HepG2 (cell line): ENCODE data around the gene ATP8B4. TPM values are rescaled to one million over a fixed set of nuclear protein-coding genes. Genes with fewer than 3 reads are reported as not detected.

Source experiments
- ATAC-seq: fragments of 200-7000 bp; cut with Tn5 transposase; 3 replicates; pipeline ENCODE4 v1.9.1; 2020; ENCODE audit warnings: mild to moderate bottlenecking, moderate library complexity
- BruUV-seq: library from RNA; stranded (reverse); fragments of 400-500 nt; replicated peaks from 2 replicates; lab custom pipeline; 2021; lab: Mats Ljungman, UMichigan
- CTCF ChIA-PET: fragments of 300-600 bp; formaldehyde crosslinking; extraction: SDS; loops from one replicate; lab custom pipeline; 2021; ENCODE audit warnings: low total read pairs, inconsistent platforms, low intra/inter-chr PET ratio; lab: Yijun Ruan, JAX
- POLR2A ChIA-PET: fragments of 350-600 bp; sonication (Branson Sonifier 250); formaldehyde crosslinking; loops from one replicate; lab custom pipeline; 2020; ENCODE audit warnings: antibody characterized with exemption, inconsistent platforms; lab: Yijun Ruan, JAX
- DNase-seq: peaks from one replicate; pipeline ENCODE4 v3.0.0-alpha.2; 2015; ENCODE audit warnings: low spot score
- FAIRE-seq: peaks from 3 replicates; lab custom pipeline; 2011; peaks lifted over from hg19 to GRCh38; lab: Jason Lieb, UNC
- H2AFZ ChIP-seq: one replicate; pipeline ENCODE4 v1.6.1; 2011; ENCODE audit warnings: low read length, inconsistent platforms
- H3K27ac ChIP-seq: fragments of 300-600 bp; 3 replicates; pipeline ENCODE4 v1.8.0; 2011; ENCODE audit warnings: mixed run types, mild to moderate bottlenecking, mixed read lengths, low read length, inconsistent platforms; ENCODE audit not compliant: insufficient read depth; ENCODE audit errors: extremely low read length
- H3K27me3 ChIP-seq, 2 experiments: fragments of 200-600 bp in 1 of 2; 2 replicates in 1 of 2; 3 replicates in 1 of 2; pipeline versions ENCODE4 v1.6.0 to v1.8.0; 2011; ENCODE audit warnings: low read length in 2 of 2, mild to moderate bottlenecking in 2 of 2, moderate library complexity in 2 of 2, inconsistent platforms in 1 of 2; ENCODE audit not compliant: insufficient read depth in 2 of 2, control insufficient read depth in 1 of 2
- H3K36me3 ChIP-seq, 2 experiments: fragments of 200-600 bp in 1 of 2; replicated peaks in 1 of 2; 2 replicates in 1 of 2; 3 replicates in 1 of 2; pipeline versions ENCODE4 v1.5.1 to v1.8.0; 2011; ENCODE audit warnings: low read length in 2 of 2, inconsistent platforms in 1 of 2; ENCODE audit not compliant: insufficient read depth in 2 of 2, control insufficient read depth in 1 of 2
- H3K4me1 ChIP-seq: 2 replicates; pipeline ENCODE4 v1.5.1; 2012; ENCODE audit warnings: low read length, inconsistent platforms; ENCODE audit not compliant: insufficient read depth
- H3K4me2 ChIP-seq: 2 replicates; pipeline ENCODE4 v1.6.0; 2011; ENCODE audit warnings: low read depth, low read length, inconsistent platforms
- H3K4me3 ChIP-seq, 3 experiments: fragments of 200-600 bp in 1 of 3; sonication (generic), shearing (Covaris generic) in 1 of 3; replicated peaks in 1 of 3; 2 replicates each; pipeline ENCODE4 v1.5.1; 2011 to 2016; ENCODE audit warnings: low read length in 3 of 3, inconsistent platforms in 2 of 3, low read depth in 2 of 3, mild to moderate bottlenecking in 2 of 3, control low read depth in 1 of 3, mixed read lengths in 1 of 3; ENCODE audit not compliant: insufficient read depth in 1 of 3
- H3K79me2 ChIP-seq: one replicate; pipeline ENCODE4 v1.6.1; 2011; ENCODE audit warnings: low read length, inconsistent platforms; ENCODE audit not compliant: insufficient read depth
- H3K9ac ChIP-seq: 2 replicates; pipeline ENCODE4 v1.6.0; 2011; ENCODE audit warnings: mild to moderate bottlenecking, low read depth, low read length, inconsistent platforms; ENCODE audit not compliant: insufficient read depth
- H3K9me3 ChIP-seq: 2 replicates; pipeline ENCODE4 v1.5.1; 2012; ENCODE audit warnings: mild to moderate bottlenecking, low read length
- H4K20me1 ChIP-seq: 2 replicates; pipeline ENCODE4 v1.6.0; 2011; ENCODE audit warnings: inconsistent platforms, mild to moderate bottlenecking, low read length, moderate library complexity; ENCODE audit not compliant: insufficient read depth
- EEA1 ChIP-seq: sonication (generic); formaldehyde crosslinking; IDR thresholded peaks from 2 replicates; pipeline ENCODE4 v1.5.1; 2020; ENCODE audit warnings: mild to moderate bottlenecking, missing genetic modification reagents, borderline replicate concordance
- HOXA9 ChIP-seq: sonication (generic); formaldehyde crosslinking; IDR thresholded peaks from 2 replicates; pipeline ENCODE4 v1.8.1; 2022; ENCODE audit warnings: missing genetic modification reagents, mild to moderate bottlenecking, moderate library complexity, borderline replicate concordance
- LCORL ChIP-seq, 2 experiments: fragments of 450-650 bp in 1 of 2; sonication (generic) in 1 of 2; formaldehyde crosslinking in 1 of 2; IDR thresholded peaks; 2 replicates each; pipeline versions ENCODE4 v1.5.0 to v1.6.1; 2017 to 2020; ENCODE audit warnings: antibody characterized with exemption in 1 of 2, missing genetic modification reagents in 1 of 2
- MXI1 ChIP-seq: IDR thresholded peaks from 3 replicates; pipeline ENCODE4 v1.6.1; 2012; ENCODE audit warnings: low read depth, low read length, inconsistent platforms, borderline replicate concordance
- NONO ChIP-seq, 2 experiments: fragments of 450-650 bp in 1 of 2; sonication (generic) in 1 of 2; formaldehyde crosslinking in 1 of 2; IDR thresholded peaks in 1 of 2; conservative IDR thresholded peaks in 1 of 2; 2 replicates each; pipeline versions ENCODE4 v1.6.1 to v1.8.0; 2017 to 2022; ENCODE audit warnings: mild to moderate bottlenecking in 1 of 2, missing genetic modification reagents in 1 of 2, moderate library complexity in 1 of 2
- PHB2 ChIP-seq: fragments of 450-650 bp; IDR thresholded peaks from 2 replicates; pipeline ENCODE4 v1.6.1; 2018; ENCODE audit not compliant: partially characterized antibody
- SMARCE1 ChIP-seq: fragments of 450-650 bp; IDR thresholded peaks from 2 replicates; pipeline ENCODE4 v1.6.1; 2017; ENCODE audit warnings: borderline replicate concordance
- SNAI1 ChIP-seq: sonication (generic); formaldehyde crosslinking; IDR thresholded peaks from 2 replicates; pipeline ENCODE4 v1.5.0; 2020; ENCODE audit warnings: mild to moderate bottlenecking, missing genetic modification reagents, borderline replicate concordance
- SOX5 ChIP-seq: IDR thresholded peaks from 2 replicates; pipeline ENCODE4 v1.6.1; 2016; ENCODE audit warnings: borderline replicate concordance
- ZEB1 ChIP-seq: IDR thresholded peaks from 2 replicates; pipeline ENCODE4 v1.6.1; 2012; ENCODE audit warnings: mild to moderate bottlenecking, low read depth, inconsistent platforms; ENCODE audit not compliant: insufficient replicate concordance
- ZFP37 ChIP-seq: sonication (generic); formaldehyde crosslinking; IDR thresholded peaks from 2 replicates; pipeline ENCODE4 v1.4.0; 2020; ENCODE audit warnings: missing genetic modification reagents, borderline replicate concordance
- ZNF350 ChIP-seq: sonication (generic); formaldehyde crosslinking; IDR thresholded peaks from 2 replicates; pipeline ENCODE4 v1.4.0; 2020; ENCODE audit warnings: mild to moderate bottlenecking, low read depth, missing genetic modification reagents, borderline replicate concordance
- ZNF468 ChIP-seq: sonication (generic); formaldehyde crosslinking; IDR thresholded peaks from 2 replicates; pipeline ENCODE4 v1.8.0; 2022; ENCODE audit warnings: mild to moderate bottlenecking, moderate library complexity, missing genetic modification reagents
- ZNF788 ChIP-seq: sonication (generic); formaldehyde crosslinking; IDR thresholded peaks from 2 replicates; pipeline ENCODE4 v1.5.0; 2020; ENCODE audit warnings: mild to moderate bottlenecking, missing genetic modification reagents, borderline replicate concordance
- WGBS: methylation state at CpG from one replicate; pipeline ENCODE4 v1.1.6; 2017; ENCODE audit warnings: low lambda C conversion rate; 5-methylcytosine and 5-hydroxymethylcytosine counted together
- in situ Hi-C: cut with HindIII; loops from 2 replicates; pipeline ENCODE4 v1.10.0; 2017; ENCODE audit warnings: low pct_unique_long_range_greater_than_20kb; ENCODE audit not compliant: extremely low pct_ligation_motif_present
- intact Hi-C: fragments of 100-400 bp; cut with micrococcal nuclease; formaldehyde crosslinking; loops from one replicate; pipeline ENCODE4 v1.10.0; 2022; ENCODE audit not compliant: unreplicated experiment
- polyA plus RNA-seq, 8 experiments: library from polyadenylated mRNA; depleted of rRNA in 3 of 8; stranded (reverse) in 7 of 8; unstranded in 1 of 8; fragments of >200 nt; fragmentation: Illumina TruSeq in 4 of 8; extraction: Trizol in 4 of 8; gene quantifications; 2 replicates each; pipeline versions ENCODE4 v1.2.1 to v1.2.3, GENCODE V29; 2011 to 2016; ENCODE audit warnings: low read depth in 4 of 8, missing spikeins in 1 of 8, mixed read lengths in 1 of 8; ENCODE audit not compliant: insufficient read depth in 1 of 8
- total RNA-seq, 5 experiments: library from RNA; depleted of rRNA; stranded (reverse); fragments of >200 nt; fragmentation: Illumina TruSeq; extraction: Trizol; gene quantifications; 2 replicates each; pipeline ENCODE4 v1.2.3, GENCODE V29; 2016; ENCODE audit warnings: low read depth in 1 of 5
- TF ChIP-seq, protein P1 (sequence below): sonication (generic); formaldehyde crosslinking; IDR thresholded peaks from 2 replicates; pipeline ENCODE4 v1.4.0; 2020; ENCODE audit warnings: missing genetic modification reagents
- TF ChIP-seq, protein P2 (sequence below): sonication (generic); formaldehyde crosslinking; IDR thresholded peaks from 2 replicates; pipeline ENCODE4 v1.4.0; 2020; ENCODE audit warnings: missing genetic modification reagents

ATP8B4 gene
- total and polyA plus RNA-seq, 2 of the 13 experiments (the other 11 are each of a cell fraction or from before 2014, with no cell fraction given), result 0.24 to 0.69 TPM

DNA sequence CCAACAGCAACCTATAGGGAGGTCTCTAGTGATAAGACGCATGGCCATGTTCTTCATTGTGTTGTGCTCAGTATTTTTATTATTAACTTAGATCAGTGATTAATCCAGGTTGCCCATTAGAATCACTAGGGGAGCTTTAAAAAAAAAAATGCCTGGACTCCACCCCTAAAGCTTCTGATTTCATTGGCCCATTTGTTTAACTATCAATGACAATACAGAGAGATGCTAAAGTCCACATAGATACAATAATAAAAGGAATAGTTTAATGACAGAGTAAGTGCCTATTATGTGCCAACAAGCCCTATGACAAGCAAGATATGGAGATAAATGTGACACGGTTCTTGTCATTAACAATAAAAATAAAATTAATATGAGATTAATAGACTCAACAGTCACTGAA lies 55.8 kb downstream of the ATP8B4 start:
- H3K79me2 ChIP-seq, result no peaks in the 10 kb centered on the region
- in situ Hi-C loops (no loop called here), intact Hi-C loops (no loop called here)
- BruUV-seq, result no TSS peak
- ChIA-PET POLR2A (no interaction called here), CTCF (no interaction called here)
- no peak for ATAC-seq
- TF ChIP-seq PHB2, result no peak
- TF ChIP-seq NONO (IDR thresholded peaks at IDR 0.05), result no peak
- no peak for TF ChIP-seq NONO (CRISPR knock-in tag; conservative IDR thresholded peaks at IDR 0.05)
- TF ChIP-seq EEA1 (CRISPR knock-in tag), result no peak
- TF ChIP-seq, protein P1, sequence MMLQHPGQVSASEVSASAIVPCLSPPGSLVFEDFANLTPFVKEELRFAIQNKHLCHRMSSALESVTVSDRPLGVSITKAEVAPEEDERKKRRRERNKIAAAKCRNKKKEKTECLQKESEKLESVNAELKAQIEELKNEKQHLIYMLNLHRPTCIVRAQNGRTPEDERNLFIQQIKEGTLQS (CRISPR knock-in tag), result no peak
- TF ChIP-seq ZFP37 (CRISPR knock-in tag), result no peak
- TF ChIP-seq ZEB1, result no peak
- TF ChIP-seq LCORL (IDR thresholded peaks at IDR 0.05), result no peak
- no peak for TF ChIP-seq LCORL (CRISPR knock-in tag; IDR thresholded peaks at IDR 0.05)
- no peak for TF ChIP-seq ZNF788 (CRISPR knock-in tag)
- no peak for TF ChIP-seq SOX5 (CRISPR knock-in tag)
- TF ChIP-seq SNAI1 (CRISPR knock-in tag), result no peak
- no peak for TF ChIP-seq ZNF350
- TF ChIP-seq SMARCE1, result no peak
- no peak for TF ChIP-seq HOXA9
- TF ChIP-seq, protein P2, sequence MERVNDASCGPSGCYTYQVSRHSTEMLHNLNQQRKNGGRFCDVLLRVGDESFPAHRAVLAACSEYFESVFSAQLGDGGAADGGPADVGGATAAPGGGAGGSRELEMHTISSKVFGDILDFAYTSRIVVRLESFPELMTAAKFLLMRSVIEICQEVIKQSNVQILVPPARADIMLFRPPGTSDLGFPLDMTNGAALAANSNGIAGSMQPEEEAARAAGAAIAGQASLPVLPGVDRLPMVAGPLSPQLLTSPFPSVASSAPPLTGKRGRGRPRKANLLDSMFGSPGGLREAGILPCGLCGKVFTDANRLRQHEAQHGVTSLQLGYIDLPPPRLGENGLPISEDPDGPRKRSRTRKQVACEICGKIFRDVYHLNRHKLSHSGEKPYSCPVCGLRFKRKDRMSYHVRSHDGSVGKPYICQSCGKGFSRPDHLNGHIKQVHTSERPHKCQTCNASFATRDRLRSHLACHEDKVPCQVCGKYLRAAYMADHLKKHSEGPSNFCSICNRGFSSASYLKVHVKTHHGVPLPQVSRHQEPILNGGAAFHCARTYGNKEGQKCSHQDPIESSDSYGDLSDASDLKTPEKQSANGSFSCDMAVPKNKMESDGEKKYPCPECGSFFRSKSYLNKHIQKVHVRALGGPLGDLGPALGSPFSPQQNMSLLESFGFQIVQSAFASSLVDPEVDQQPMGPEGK (CRISPR knock-in tag), result no peak
- TF ChIP-seq ZNF468 (CRISPR knock-in tag), result no peak
- TF ChIP-seq MXI1, result no peak
- H3K27me3 ChIP-seq, result no peaks in the 10 kb centered on the region
- H3K9me3 ChIP-seq, result no peaks in the 10 kb centered on the region
- H3K4me3 ChIP-seq, result no peak overlapping the region
- no peak overlapping the region for H2AFZ ChIP-seq
- H3K4me1 ChIP-seq, result peaks cover 20% of the 10 kb centered on the region
- WGBS, result 79% methylated on average over 2 of the region's 2 CpGs
- H3K9ac ChIP-seq, result no peak overlapping the region
- DNase-seq, result no peak
- FAIRE-seq, result no peak
- no peaks in the 10 kb centered on the region for H4K20me1 ChIP-seq
- no peaks in the 10 kb centered on the region for H3K36me3 ChIP-seq
- H3K4me2 ChIP-seq, result no peak overlapping the region
- no peak overlapping the region for H3K27ac ChIP-seq
